WERI-Rb-1 (cell line): ENCODE measurements around the gene HLA-F.

Experiments used
- DNase-seq: peaks from one replicate; pipeline ENCODE4 v3.0.0-alpha.2; 2020
- H3K27ac ChIP-seq: fragments of 250-450 bp; sonication (Bioruptor Pico); 2 replicates; pipeline ENCODE4 v1.5.1; 2020; ENCODE audit warnings: mild to moderate bottlenecking, moderate library complexity
- H3K27me3 ChIP-seq: fragments of 250-450 bp; sonication (Bioruptor Pico); 2 replicates; pipeline ENCODE4 v1.5.1; 2021; ENCODE audit warnings: mild to moderate bottlenecking, low read depth, moderate library complexity; ENCODE audit not compliant: insufficient read depth, severe bottlenecking
- H3K36me3 ChIP-seq: fragments of 250-450 bp; sonication (Bioruptor Pico); 2 replicates; pipeline ENCODE4 v1.5.1; 2020; ENCODE audit warnings: mild to moderate bottlenecking, moderate library complexity
- H3K4me3 ChIP-seq: 2 replicates; pipeline ENCODE4 v1.5.1; 2011; ENCODE audit warnings: low read depth, mild to moderate bottlenecking, control low read depth, low read length
- H3K9me3 ChIP-seq: fragments of 250-450 bp; sonication (Bioruptor Pico); 2 replicates; pipeline ENCODE4 v1.5.1; 2021; ENCODE audit warnings: mild to moderate bottlenecking, moderate library complexity; ENCODE audit not compliant: severe bottlenecking
- TF ChIP-seq, protein P1 (sequence below): IDR thresholded peaks from 2 replicates; pipeline ENCODE4 v1.5.1; 2011; ENCODE audit warnings: low read depth, mild to moderate bottlenecking, control low read depth, inconsistent platforms, low read length

HLA-F gene

DNA sequence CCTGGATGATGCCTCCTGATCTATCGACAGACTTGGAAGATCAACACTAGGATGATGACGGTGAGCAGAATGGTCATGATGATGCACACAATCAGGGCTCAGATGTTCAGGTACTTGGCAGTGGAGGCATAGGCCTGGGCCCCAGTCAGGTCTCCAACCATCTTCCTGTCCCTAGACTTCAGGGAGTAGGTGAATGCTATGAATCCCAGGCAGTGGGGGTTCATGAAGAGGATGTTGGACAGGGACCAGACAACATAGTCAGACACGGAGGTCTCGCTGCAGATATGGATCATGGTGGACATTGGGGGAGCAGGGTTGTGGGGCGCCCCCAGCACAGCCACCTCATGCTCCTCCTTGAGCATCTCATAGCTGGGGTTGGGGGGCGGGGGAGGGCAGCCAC is 27.5 kb downstream of the HLA-F start:
- Histone ChIP-seq H3K4me3 (no peak overlapping the region), H3K9me3 (peaks cover 2% of the 10 kb centered on the region), H3K27ac (no peak overlapping the region), H3K36me3 (no peaks in the 10 kb centered on the region), H3K27me3 (no peaks in the 10 kb centered on the region)
- no peak for DNase-seq
- TF ChIP-seq, protein P1, sequence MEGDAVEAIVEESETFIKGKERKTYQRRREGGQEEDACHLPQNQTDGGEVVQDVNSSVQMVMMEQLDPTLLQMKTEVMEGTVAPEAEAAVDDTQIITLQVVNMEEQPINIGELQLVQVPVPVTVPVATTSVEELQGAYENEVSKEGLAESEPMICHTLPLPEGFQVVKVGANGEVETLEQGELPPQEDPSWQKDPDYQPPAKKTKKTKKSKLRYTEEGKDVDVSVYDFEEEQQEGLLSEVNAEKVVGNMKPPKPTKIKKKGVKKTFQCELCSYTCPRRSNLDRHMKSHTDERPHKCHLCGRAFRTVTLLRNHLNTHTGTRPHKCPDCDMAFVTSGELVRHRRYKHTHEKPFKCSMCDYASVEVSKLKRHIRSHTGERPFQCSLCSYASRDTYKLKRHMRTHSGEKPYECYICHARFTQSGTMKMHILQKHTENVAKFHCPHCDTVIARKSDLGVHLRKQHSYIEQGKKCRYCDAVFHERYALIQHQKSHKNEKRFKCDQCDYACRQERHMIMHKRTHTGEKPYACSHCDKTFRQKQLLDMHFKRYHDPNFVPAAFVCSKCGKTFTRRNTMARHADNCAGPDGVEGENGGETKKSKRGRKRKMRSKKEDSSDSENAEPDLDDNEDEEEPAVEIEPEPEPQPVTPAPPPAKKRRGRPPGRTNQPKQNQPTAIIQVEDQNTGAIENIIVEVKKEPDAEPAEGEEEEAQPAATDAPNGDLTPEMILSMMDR: no peak

DNA sequence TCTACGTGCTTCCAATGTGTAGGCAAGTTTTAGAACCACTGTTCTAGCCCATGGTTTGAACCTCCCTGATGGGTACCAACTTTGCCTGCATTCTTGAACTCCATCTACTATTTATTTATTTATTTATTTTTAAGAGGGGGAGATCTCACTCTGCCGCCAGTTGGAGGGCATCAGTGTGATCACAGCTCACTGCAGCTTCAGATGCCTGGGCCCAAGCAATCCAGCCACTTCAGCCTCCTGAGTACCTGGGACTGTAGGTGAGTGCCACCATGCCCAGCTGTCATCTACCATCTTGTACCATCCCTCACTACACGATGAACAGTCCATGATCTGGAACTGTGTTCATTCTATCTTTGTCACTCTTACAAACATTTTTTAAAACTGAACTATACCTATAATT is 28.2 kb downstream of the HLA-F start:
- no peak overlapping the region for H3K27ac ChIP-seq
- no peak overlapping the region for H3K4me3 ChIP-seq
- no peaks in the 10 kb centered on the region for H3K36me3 ChIP-seq
- no peaks in the 10 kb centered on the region for H3K27me3 ChIP-seq
- no peak for DNase-seq
- peaks cover 2% of the 10 kb centered on the region for H3K9me3 ChIP-seq
- TF ChIP-seq, protein P1: no peak

DNA sequence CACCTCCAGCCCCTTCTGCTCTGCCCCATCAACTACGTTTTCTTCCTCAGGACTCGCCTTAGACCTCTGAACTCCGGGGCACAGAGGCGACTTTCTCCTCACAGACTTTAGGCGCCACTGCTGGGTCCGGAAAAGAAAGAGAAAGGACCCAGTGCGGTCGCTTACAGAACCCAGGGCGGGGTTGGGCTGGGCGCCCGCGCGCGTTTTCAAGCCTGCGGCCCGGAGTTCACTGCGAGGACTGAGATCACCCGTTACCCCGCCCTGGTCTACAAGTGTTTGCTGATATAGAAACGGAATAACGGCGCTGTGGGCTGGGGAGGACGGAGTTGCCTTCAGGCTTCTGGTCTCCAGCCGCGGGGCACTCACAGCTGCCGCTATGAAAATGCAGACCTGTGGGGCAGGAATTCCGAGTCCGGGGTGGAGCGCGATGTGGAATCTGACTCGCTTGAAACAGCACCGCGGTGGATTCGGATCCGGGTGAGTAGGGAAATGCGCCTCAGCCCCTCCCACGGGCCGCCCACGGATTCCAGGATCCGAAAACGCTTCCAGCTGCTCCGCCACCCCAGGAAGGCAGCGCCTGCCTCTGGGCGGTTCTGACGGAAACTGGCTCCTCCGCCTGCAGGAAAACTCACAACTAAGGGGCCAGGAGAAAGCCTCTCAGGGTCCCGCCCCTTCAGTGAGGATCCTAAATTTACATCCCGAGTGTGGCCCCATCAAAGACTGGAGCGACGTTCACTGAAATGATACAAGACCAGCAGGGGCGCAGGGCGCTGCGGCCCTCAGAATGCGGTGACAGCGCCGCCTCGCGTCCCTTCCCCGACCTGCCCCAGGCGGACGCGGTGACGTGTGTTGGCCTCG is 29.4 kb downstream of the HLA-F start:
- no peaks in the 10 kb centered on the region for H3K9me3 ChIP-seq
- H3K27me3 ChIP-seq: no peaks in the 10 kb centered on the region
- DNase-seq: peak; percentile 87
- no peaks in the 10 kb centered on the region for H3K36me3 ChIP-seq
- peak overlapping the region; percentile 51 for H3K4me3 ChIP-seq
- TF ChIP-seq, protein P1: peak; percentile 98
- H3K27ac ChIP-seq: peak overlapping the region; percentile 39

DNA sequence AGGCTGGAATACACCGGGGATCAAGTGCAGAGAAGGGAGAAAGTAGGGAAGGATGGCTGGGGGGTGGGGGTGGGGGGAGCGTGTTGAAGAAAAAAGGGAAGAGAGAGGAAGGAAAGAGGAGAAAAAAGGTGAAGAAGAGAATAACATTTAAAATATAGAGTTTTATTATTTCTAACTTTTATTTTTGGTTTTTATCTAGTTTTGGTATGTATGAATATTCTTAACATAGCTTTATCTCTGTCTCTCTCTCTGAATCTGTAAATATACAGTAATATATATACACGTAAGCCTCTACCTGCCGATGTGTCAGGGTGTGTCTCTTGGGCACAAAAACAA is 30.0 kb downstream of the HLA-F start:
- Histone ChIP-seq H3K4me3 (no peak overlapping the region), H3K36me3 (no peaks in the 10 kb centered on the region), H3K27me3 (no peaks in the 10 kb centered on the region), H3K9me3 (no peaks in the 10 kb centered on the region), H3K27ac (no peak overlapping the region)
- no peak for DNase-seq
- TF ChIP-seq, protein P1: no peak

DNA sequence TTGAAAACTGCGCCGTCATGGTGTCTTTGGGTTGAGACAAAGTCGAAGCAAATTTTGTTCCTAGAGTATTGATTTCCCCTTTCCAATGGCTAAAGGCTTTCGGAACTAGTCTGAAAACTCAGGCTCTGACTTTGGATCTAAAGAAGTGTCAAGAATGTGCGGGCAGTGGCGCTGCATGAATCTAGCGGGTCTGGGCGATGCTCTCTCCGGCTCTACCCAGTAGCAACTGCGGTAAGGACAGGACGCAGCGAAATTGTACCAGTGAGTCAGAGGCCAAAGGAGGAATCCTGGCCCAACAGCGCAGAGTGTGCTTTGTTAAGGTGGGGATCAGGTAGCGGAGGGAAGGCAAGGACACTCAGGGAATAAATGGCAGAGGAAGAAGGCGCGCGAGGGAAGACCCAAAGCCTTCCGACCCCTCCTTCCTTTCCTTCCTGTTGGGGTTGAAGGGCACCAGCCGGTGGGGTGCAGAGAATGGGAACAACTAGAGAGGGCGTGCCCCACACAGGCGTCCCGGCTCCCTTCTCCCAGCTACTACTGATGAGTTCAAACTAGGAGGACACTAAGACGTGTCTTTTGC is 32.1 kb downstream of the HLA-F start:
- H3K36me3 ChIP-seq: no peaks in the 10 kb centered on the region
- TF ChIP-seq, protein P1: no peak
- no peak for DNase-seq
- no peak overlapping the region for H3K4me3 ChIP-seq
- no peak overlapping the region for H3K27ac ChIP-seq
- no peaks in the 10 kb centered on the region for H3K27me3 ChIP-seq
- H3K9me3 ChIP-seq: no peaks in the 10 kb centered on the region
